ENCODE results near the gene MARCKS. TPM values are rescaled to one million over a fixed set of nuclear protein-coding genes. Genes with fewer than 3 reads are reported as not detected.

MARCKS gene
- total and polyA plus RNA-seq, 10 of the 15 experiments (the other 5 are each of a cell fraction or from before 2014, with no cell fraction given) = 29.0 to 164 (median 74.5) TPM

- TF ChIP-seq HDAC6 (IDR thresholded peaks at IDR 0.05; ENCODE audit: unreplicated experiment) (no peak), CEBPB (IDR thresholded peaks at IDR 0.05; ENCODE audit: borderline replicate concordance in 1 of 2, low read depth in 2 of 2, low read length in 2 of 2) (no peak), SIX5 (IDR thresholded peaks at IDR 0.05; ENCODE audit: low read depth, low read length, severe bottlenecking) (no peak), SP1 (IDR thresholded peaks at IDR 0.05; ENCODE audit: low read depth, low read length) (no peak)
These were observed 25.3 kb downstream of the MARCKS start (continued) for GRCh38 chr6:113882336-113883022.

GRCh38 chr6:113884011-113884410, 26.9 kb downstream of the MARCKS start:
- no peak for ATAC-seq
- H3K4me3 ChIP-seq = no peak overlapping the region
- POLR2A ChIA-PET = interaction anchor here (1.2 kb wide), 1 partner anchor 12 kb away, joined by 3 read pairs; no protein-coding TSS in a partner anchor
- no peak overlapping the region for H2AFZ ChIP-seq (ENCODE audit: control insufficient read depth, low read depth, low read length)
- CTCF ChIA-PET = interaction anchor here (0.6 to 9.5 kb wide), 6 partner anchors 26 to 1003 kb away, joined by 3 to 88 read pairs (median 4); no protein-coding TSS in a partner anchor
- RAD21 ChIA-PET (ENCODE audit: unreplicated experiment) = no interaction called here
- H3K9ac ChIP-seq (ENCODE audit: control insufficient read depth, insufficient read depth, low read length) = no peak overlapping the region
- WGBS (ENCODE audit: insufficient coverage, insufficient replicate concordance, low lambda C conversion rate, missing lambda C conversion rate) = 58% methylated on average over 2 of the region's 2 CpGs
- intact Hi-C loops (cut with micrococcal nuclease; ENCODE audit: unreplicated experiment) = no loop called here
- BruUV-seq (replicated peaks) = no TSS peak
- H3K27me3 ChIP-seq (replicated peaks in 1 of 2; ENCODE audit: control insufficient read depth in 2 of 2, insufficient read depth in 2 of 2, low read length in 1 of 2) = no peaks in the 10 kb centered on the region
- no peak overlapping the region for H3K4me2 ChIP-seq (ENCODE audit: control insufficient read depth, insufficient read depth)
- no peaks in the 10 kb centered on the region for H3K36me3 ChIP-seq (ENCODE audit: control insufficient read depth in 2 of 2, insufficient read depth in 2 of 2, low read length in 1 of 2)
- FAIRE-seq = no peak
- TF ChIP-seq ZNF592 (IDR thresholded peaks at IDR 0.05) = no peak
- no peak for TF ChIP-seq RFX5 (IDR thresholded peaks at IDR 0.05; ENCODE audit: low read depth, low read length)
- TF ChIP-seq STAT1 (conservative IDR thresholded peaks at IDR 0.05) = no peak
- no peaks in the 10 kb centered on the region for H4K20me1 ChIP-seq (ENCODE audit: control insufficient read depth, insufficient read depth)
- SMC1A ChIA-PET (ENCODE audit: uncharacterized antibody, unreplicated experiment) = interaction anchor here (1.1 to 2.2 kb wide), 5 partner anchors 13 to 1100 kb away, joined by 3 to 9 read pairs (median 4); no protein-coding TSS in a partner anchor
- no peak overlapping the region for H3K27ac ChIP-seq (ENCODE audit: control insufficient read depth, insufficient read depth)
- no peaks in the 10 kb centered on the region for H3K79me2 ChIP-seq (ENCODE audit: control insufficient read depth, insufficient read depth, low read length)
- no peaks in the 10 kb centered on the region for H3K9me3 ChIP-seq (replicated peaks; ENCODE audit: control insufficient read depth, insufficient read depth, low read length)
- no peaks in the 10 kb centered on the region for H3K4me1 ChIP-seq (ENCODE audit: control insufficient read depth, insufficient read depth, low read length)
- in situ Hi-C loops (cut with MboI) = loop anchor here (10.0 kb wide), 2 partner anchors 689 to 1109 kb away; no protein-coding TSS in a partner anchor
- DNase-seq (ENCODE audit: low read depth, low spot score) = no peak
